GM19035 (cell line): ENCODE measurements around the gene MRI1.

Experiments
- ATAC-seq: cut with Tn5 transposase; IDR thresholded peaks from one replicate; pipeline ENCODE4 v1.9.1; 2021; ENCODE audit not compliant: unreplicated experiment

MRI1 gene

GRCh38 chr19:13821292-13821691 lies 57.0 kb downstream of the MRI1 start:
- ATAC-seq: no peak

- no peak for ATAC-seq
These were observed 58.9 kb downstream of the MRI1 start for GRCh38 chr19:13823256-13823655.
